M059J (cell line): Measurements from ENCODE around the gene NBEA. TPM values are rescaled to one million over a fixed set of nuclear protein-coding genes. Genes with fewer than 3 reads are reported as not detected.

Experiments
- DNase-seq: peaks from one replicate; pipeline ENCODE4 v3.0.0-alpha.2; 2012; ENCODE audit warnings: low read depth
- total RNA-seq: library from RNA; depleted of rRNA; stranded (reverse); fragments of >200 nt; shearing (Covaris generic); gene quantifications from 2 replicates; pipeline ENCODE4 v1.2.3, GENCODE V29; 2014

The NBEA gene
- total RNA-seq, 1 experiment from 2014 or later: 6.4 TPM

- DNase-seq: no peak
Measured at GRCh38 chr13:35567406-35567980, 625.4 kb downstream of the NBEA start.

GRCh38 chr13:35573639-35574038 is 631.6 kb downstream of the NBEA start:
- no peak for DNase-seq

- no peak for DNase-seq
Measured at GRCh38 chr13:35592457-35592856, 650.4 kb downstream of the NBEA start.

GRCh38 chr13:35593651-35594050 is 651.6 kb downstream of the NBEA start:
- no peak for DNase-seq

- no peak for DNase-seq
Measured at GRCh38 chr13:35594096-35594495, 652.0 kb downstream of the NBEA start.

GRCh38 chr13:35595181-35595580 is 653.1 kb downstream of the NBEA start:
- DNase-seq: no peak

- no peak for DNase-seq
Measured at GRCh38 chr13:35596321-35597030, 654.4 kb downstream of the NBEA start.

- no peak for DNase-seq
Measured at GRCh38 chr13:35597451-35597850, 655.4 kb downstream of the NBEA start.

GRCh38 chr13:35598233-35598632 is 656.2 kb downstream of the NBEA start:
- no peak for DNase-seq

GRCh38 chr13:35598790-35599369 is 656.8 kb downstream of the NBEA start:
- DNase-seq: no peak

- no peak for DNase-seq
Measured at GRCh38 chr13:35599384-35599783, 657.3 kb downstream of the NBEA start.

- DNase-seq: no peak
Measured at GRCh38 chr13:35600137-35600536, 658.1 kb downstream of the NBEA start.

- DNase-seq: no peak
Measured at GRCh38 chr13:35603593-35604285, 661.7 kb downstream of the NBEA start.

GRCh38 chr13:35614666-35615065 is 672.6 kb downstream of the NBEA start:
- DNase-seq: no peak

GRCh38 chr13:35617420-35617819 is 675.4 kb downstream of the NBEA start:
- no peak for DNase-seq

GRCh38 chr13:35618565-35619083 is 676.6 kb downstream of the NBEA start:
- no peak for DNase-seq

- DNase-seq: peak; percentile 15
Measured at GRCh38 chr13:35621989-35622388, 679.9 kb downstream of the NBEA start.

GRCh38 chr13:35629026-35629425 is 687.0 kb downstream of the NBEA start:
- no peak for DNase-seq

- DNase-seq: peak; percentile 62
Measured at GRCh38 chr13:35630551-35631275, 688.6 kb downstream of the NBEA start.

- no peak for DNase-seq
Measured at GRCh38 chr13:35631666-35632065, 689.6 kb downstream of the NBEA start.

GRCh38 chr13:35643625-35644024 is 701.6 kb downstream of the NBEA start:
- no peak for DNase-seq
